GM10266 (cell line): ENCODE data around the gene RPS19.
"Not testable (repeated sequence)": the region's sequence is repeated elsewhere in the genome, so short reads cannot be mapped to it uniquely, and the experiment has no call there.

Source experiments
- DNase-seq: peaks from one replicate; pipeline ENCODE4 v3.0.0; 2012; ENCODE audit errors: extremely low spot score
- CTCF ChIP-seq: IDR thresholded peaks from 2 replicates; pipeline ENCODE4 v1.5.1; 2012; ENCODE audit warnings: mild to moderate bottlenecking, low read depth; ENCODE audit not compliant: control insufficient read depth, insufficient read depth; ENCODE audit errors: missing control alignments

Gene RPS19

GRCh38 chr19:41913538-41914423 lies 53.7 kb downstream of the RPS19 start:
- no peak for TF ChIP-seq CTCF
- DNase-seq, result no peak

GRCh38 chr19:41914424-41914834 lies 54.4 kb downstream of the RPS19 start:
- DNase-seq, result not testable (repeated sequence)

- no peak for DNase-seq
Observed at GRCh38 chr19:41915021-41915775, 55.1 kb downstream of the RPS19 start.

GRCh38 chr19:41915776-41916414 lies 55.8 kb downstream of the RPS19 start:
- no peak for TF ChIP-seq CTCF
- DNase-seq, result no peak

More at GRCh38 chr19:41915021-41915775, 55.1 kb downstream of the RPS19 start:
- TF ChIP-seq CTCF, result no peak

GRCh38 chr19:41917676-41918075 lies 57.6 kb downstream of the RPS19 start:
- no peak for DNase-seq
- TF ChIP-seq CTCF, result no peak

- DNase-seq, result no peak
- no peak for TF ChIP-seq CTCF
Observed at GRCh38 chr19:41918095-41918494, 58.0 kb downstream of the RPS19 start.

- DNase-seq, result no peak
- no peak for TF ChIP-seq CTCF
Observed at GRCh38 chr19:41918653-41919244, 58.7 kb downstream of the RPS19 start.
